ENCODE results near the gene NLE1.

GRCh38 chr17:35160354-35161201 is 18.5 kb upstream of the NLE1 start:
- TF ChIP-seq POLR2AphosphoS5 (IDR thresholded peaks at IDR 0.05; ENCODE audit: low read depth, low read length) (no peak), POLR2A (IDR thresholded peaks at IDR 0.05; ENCODE audit: low read depth, low read length) (no peak), TAF1 (IDR thresholded peaks at IDR 0.05; ENCODE audit: borderline replicate concordance, low read depth, low read length) (no peak)
